C4-2B (cell line): Measurements from ENCODE around the gene NUB1.

Source experiments
- ZFX ChIP-seq: fragments of 450-650 bp; IDR thresholded peaks from 2 replicates; pipeline ENCODE4 v1.6.1; 2017
- TF ChIP-seq, protein P1 (sequence below): fragments of 450-650 bp; conservative IDR thresholded peaks from 2 replicates; pipeline ENCODE4 v1.5.1; 2017; ENCODE audit warnings: mild to moderate bottlenecking

DNA sequence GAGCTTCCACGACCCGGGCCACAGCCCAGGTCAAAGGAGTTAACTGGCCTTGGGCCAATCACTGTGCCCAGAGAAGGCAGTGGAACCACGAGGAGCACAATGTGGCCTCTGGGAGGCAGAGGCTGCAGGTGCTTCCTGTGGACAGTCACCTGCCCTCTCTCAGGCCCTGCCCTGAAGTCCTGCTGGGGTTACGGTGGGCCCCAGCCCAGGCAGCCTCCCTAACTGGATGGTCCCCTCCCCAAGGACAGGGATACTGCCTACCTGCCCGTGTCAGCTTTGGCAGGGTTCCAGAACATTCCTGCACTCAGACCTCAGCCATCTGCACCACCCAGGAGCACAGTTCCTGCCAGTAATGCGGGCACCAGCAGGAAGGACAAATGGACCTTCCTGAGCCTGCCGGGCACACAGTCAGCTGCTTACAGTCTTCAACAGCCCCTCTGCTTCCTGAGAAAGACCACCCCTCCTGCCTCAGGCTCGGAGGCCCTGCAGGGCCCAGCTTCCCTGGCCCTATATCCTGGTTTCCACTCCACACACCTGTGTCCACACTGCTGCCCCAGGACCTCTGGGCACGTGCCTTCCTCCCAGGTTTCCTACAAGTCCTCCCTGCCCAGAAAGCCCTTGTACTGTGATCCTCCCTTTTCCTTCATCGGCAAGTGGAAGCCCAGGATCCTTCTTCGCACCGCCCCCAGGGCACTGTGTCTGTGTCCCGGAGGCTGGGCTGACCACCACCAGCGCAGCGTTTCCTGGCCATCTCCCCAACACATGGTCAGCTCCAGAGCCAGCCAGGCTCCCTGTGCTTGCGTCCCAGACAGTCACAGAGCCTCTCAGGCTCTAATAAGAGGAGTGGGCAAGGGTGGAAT is 44.9 kb downstream of the NUB1 start:
- TF ChIP-seq, protein P1, sequence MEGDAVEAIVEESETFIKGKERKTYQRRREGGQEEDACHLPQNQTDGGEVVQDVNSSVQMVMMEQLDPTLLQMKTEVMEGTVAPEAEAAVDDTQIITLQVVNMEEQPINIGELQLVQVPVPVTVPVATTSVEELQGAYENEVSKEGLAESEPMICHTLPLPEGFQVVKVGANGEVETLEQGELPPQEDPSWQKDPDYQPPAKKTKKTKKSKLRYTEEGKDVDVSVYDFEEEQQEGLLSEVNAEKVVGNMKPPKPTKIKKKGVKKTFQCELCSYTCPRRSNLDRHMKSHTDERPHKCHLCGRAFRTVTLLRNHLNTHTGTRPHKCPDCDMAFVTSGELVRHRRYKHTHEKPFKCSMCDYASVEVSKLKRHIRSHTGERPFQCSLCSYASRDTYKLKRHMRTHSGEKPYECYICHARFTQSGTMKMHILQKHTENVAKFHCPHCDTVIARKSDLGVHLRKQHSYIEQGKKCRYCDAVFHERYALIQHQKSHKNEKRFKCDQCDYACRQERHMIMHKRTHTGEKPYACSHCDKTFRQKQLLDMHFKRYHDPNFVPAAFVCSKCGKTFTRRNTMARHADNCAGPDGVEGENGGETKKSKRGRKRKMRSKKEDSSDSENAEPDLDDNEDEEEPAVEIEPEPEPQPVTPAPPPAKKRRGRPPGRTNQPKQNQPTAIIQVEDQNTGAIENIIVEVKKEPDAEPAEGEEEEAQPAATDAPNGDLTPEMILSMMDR, result no peak
- TF ChIP-seq ZFX, result no peak
